Brain pericyte (primary cell): ENCODE results near the gene NDNF.

ENCODE experiments used
- DNase-seq: peaks from one replicate; pipeline ENCODE4 v3.0.0-alpha.2; 2012; ENCODE audit warnings: low read depth, low spot score

Gene NDNF

GRCh38 chr4:121072224-121073003, at the start of gene NDNF:
TSS of gene NDNF (minus strand) at chr4:121072535. CDS start at chr4:121045837, 26,698 bp downstream.
- DNase-seq = no peak

- DNase-seq = no peak
These were observed 47.4 kb upstream of the NDNF start for GRCh38 chr4:121119715-121120114.

GRCh38 chr4:121118344-121118743, 46.0 kb upstream of the NDNF start:
- no peak for DNase-seq

GRCh38 chr4:121114756-121115155, 42.4 kb upstream of the NDNF start:
- DNase-seq = no peak

- no peak for DNase-seq
These were observed 40.2 kb upstream of the NDNF start for GRCh38 chr4:121112530-121112929.

- no peak for DNase-seq
These were observed 36.2 kb upstream of the NDNF start for GRCh38 chr4:121108557-121108956.

GRCh38 chr4:121107507-121107906, 35.2 kb upstream of the NDNF start:
- no peak for DNase-seq

GRCh38 chr4:121100093-121100775, 27.9 kb upstream of the NDNF start:
- DNase-seq = no peak

- DNase-seq = no peak
These were observed 25.9 kb upstream of the NDNF start for GRCh38 chr4:121098266-121098665.

- DNase-seq = no peak
These were observed 24.3 kb upstream of the NDNF start for GRCh38 chr4:121096629-121097028.

- DNase-seq = no peak
These were observed 23.9 kb upstream of the NDNF start for GRCh38 chr4:121096191-121096590.

- DNase-seq = no peak
These were observed 22.1 kb upstream of the NDNF start for GRCh38 chr4:121094297-121094966.

GRCh38 chr4:121093261-121093660, 20.9 kb upstream of the NDNF start:
- no peak for DNase-seq

- no peak for DNase-seq
These were observed 19.6 kb upstream of the NDNF start for GRCh38 chr4:121091941-121092340.

GRCh38 chr4:121088867-121089266, 16.5 kb upstream of the NDNF start:
- DNase-seq = no peak

GRCh38 chr4:121079376-121079775, 7.0 kb upstream of the NDNF start:
- no peak for DNase-seq

GRCh38 chr4:121077496-121077895, 5.2 kb upstream of the NDNF start:
- no peak for DNase-seq

GRCh38 chr4:121076416-121076815, 4.1 kb upstream of the NDNF start:
- no peak for DNase-seq

GRCh38 chr4:121073672-121074381, 1.5 kb upstream of the NDNF start:
- no peak for DNase-seq

GRCh38 chr4:121073004-121073435, 685 bp upstream of the NDNF start:
- no peak for DNase-seq

- DNase-seq = no peak
These were observed 603 bp downstream of the NDNF start for GRCh38 chr4:121071640-121072223.
